T-helper 17 cell (primary cell): Measurements from ENCODE around the gene TSPAN14. TPM values are rescaled to one million over a fixed set of nuclear protein-coding genes. Genes with fewer than 3 reads are reported as not detected.
"Not testable (repeated sequence)": the region's sequence is repeated elsewhere in the genome, so short reads cannot be mapped to it uniquely, and the experiment has no call there.

Experiments
- ATAC-seq: fragments of 150-1000 bp; cut with Tn5 transposase; 2 replicates; pipeline ENCODE4 v1.10.0; 2021; ENCODE audit warnings: mild to moderate bottlenecking, moderate library complexity
- DNase-seq, 3 donors: peaks; one replicate each; pipeline versions ENCODE4 v3.0.0 to v3.0.0-alpha.2; 2020 to 2021
- H3K9me3 ChIP-seq: one replicate; pipeline ENCODE4 v1.7.0; 2013; ENCODE audit warnings: low read length, mild to moderate bottlenecking; ENCODE audit not compliant: control insufficient read depth, poor library complexity, severe bottlenecking
- H3K27ac Mint-ChIP-seq: one replicate; pipeline ENCODE4 v1.8.0; 2022; ENCODE audit warnings: mild to moderate bottlenecking, moderate library complexity, mixed read lengths
- H3K27me3 Mint-ChIP-seq: one replicate; pipeline ENCODE4 v1.8.0; 2022; ENCODE audit warnings: mixed read lengths
- H3K36me3 Mint-ChIP-seq: one replicate; pipeline ENCODE4 v1.8.0; 2022; ENCODE audit warnings: low read depth, mixed read lengths
- H3K4me1 Mint-ChIP-seq: one replicate; pipeline ENCODE4 v1.8.0; 2022; ENCODE audit warnings: mild to moderate bottlenecking, mixed read lengths
- H3K4me3 Mint-ChIP-seq: one replicate; pipeline ENCODE4 v1.8.0; 2022; ENCODE audit warnings: mild to moderate bottlenecking, moderate library complexity, mixed read lengths
- total RNA-seq, 4 donors: library from RNA in 2 of 4; stranded (reverse) in 2 of 4; gene quantifications; one replicate each; pipeline ENCODE4 v1.2.3 and lab custom pipeline; 2022 to 2026

The TSPAN14 gene
- total RNA-seq, 2 donors from 2014 or later: 118 to 139 TPM

DNA sequence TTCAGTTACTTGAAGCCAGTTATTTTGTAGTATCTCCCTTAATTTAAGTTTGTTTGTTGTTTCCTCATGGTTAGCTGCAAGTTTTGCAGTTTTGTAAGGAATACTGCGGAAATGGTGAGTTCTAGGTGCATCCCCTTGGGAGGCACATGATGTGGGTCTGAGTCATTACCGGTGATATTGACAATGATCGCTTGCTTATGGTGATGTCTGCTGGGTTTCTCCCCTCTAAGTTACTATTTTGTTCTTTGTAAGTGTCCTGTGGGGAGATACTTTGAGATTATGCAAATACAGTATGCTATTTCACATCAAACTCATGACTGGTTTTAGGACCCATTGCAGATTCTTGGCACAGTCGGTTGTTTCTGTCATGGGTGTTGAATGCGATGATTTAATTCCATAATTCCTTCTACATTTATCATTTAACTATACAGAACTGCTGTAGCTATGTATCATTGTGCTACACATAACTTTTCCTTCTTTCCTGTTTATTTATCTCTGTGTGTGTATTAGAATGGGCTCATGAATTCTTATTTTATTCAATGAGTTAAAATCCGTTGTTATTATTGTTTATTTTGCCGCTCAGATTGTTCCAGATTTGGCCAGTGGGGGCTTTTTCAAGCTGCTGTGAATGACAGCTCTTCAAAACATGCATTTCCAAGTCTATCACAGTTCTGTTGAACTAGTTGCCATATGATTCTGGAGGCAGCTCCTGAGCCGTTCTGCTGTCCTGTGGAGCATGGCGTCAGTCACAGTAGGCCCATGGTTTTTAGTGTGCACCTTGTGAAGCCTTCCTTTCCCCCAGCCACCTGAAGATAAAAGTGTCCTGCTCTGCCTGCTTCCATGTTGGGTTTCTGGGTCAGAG lies 18.4 kb downstream of the TSPAN14 start:
- H3K4me3 Mint-ChIP-seq: peak overlapping the region; percentile 87
- peaks cover 65% of the 10 kb centered on the region for H3K4me1 Mint-ChIP-seq
- H3K27ac Mint-ChIP-seq: peak overlapping the region; percentile 100
- no peak for DNase-seq
- no peaks in the 10 kb centered on the region for H3K27me3 Mint-ChIP-seq
- H3K36me3 Mint-ChIP-seq: peaks cover 3% of the 10 kb centered on the region
- H3K9me3 ChIP-seq: no peaks in the 10 kb centered on the region
- ATAC-seq: peak; percentile 88

DNA sequence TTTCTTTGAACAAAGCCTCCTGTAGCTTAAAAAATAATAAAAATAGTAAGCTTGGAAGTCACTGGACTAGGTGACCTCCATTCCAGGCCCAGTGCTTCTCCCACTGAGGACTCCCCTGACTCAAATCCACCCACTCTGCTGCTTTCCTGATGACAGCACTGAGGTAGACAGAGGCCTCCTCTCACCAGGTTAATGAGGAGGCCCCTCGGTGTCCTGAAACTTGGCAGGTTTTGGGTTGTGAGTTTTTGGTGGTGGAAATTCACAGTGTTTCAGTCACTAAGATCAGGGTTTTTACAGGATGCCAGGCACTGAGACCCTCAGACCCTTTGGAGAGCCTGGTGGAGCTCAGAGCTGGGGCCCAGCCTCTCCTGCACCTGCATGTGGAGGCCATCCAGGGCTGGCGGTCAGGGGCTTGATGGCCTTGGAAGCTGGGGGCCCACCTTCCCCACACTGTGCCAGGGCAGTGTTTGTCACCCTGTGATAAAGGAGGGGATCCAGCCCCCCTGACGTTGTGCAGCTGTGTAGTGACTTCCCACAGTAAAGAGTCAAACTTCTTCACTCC lies 19.1 kb downstream of the TSPAN14 start:
- DNase-seq (no peak), ATAC-seq (no peak)
- Mint-ChIP-seq H3K27me3 (no peaks in the 10 kb centered on the region), H3K27ac (peak overlapping the region; percentile 100), H3K4me1 (peaks cover 63% of the 10 kb centered on the region), H3K36me3 (peaks cover 7% of the 10 kb centered on the region), H3K4me3 (peak overlapping the region; percentile 66)
- no peaks in the 10 kb centered on the region for H3K9me3 ChIP-seq

GRCh38 chr10:80473692-80474596 lies 19.8 kb downstream of the TSPAN14 start:
- no peaks in the 10 kb centered on the region for H3K9me3 ChIP-seq
- H3K27me3 Mint-ChIP-seq: no peaks in the 10 kb centered on the region
- peaks cover 8% of the 10 kb centered on the region for H3K36me3 Mint-ChIP-seq
- peak overlapping the region; percentile 100 for H3K27ac Mint-ChIP-seq
- H3K4me1 Mint-ChIP-seq: peaks cover 58% of the 10 kb centered on the region
- peak overlapping the region; percentile 71 for H3K4me3 Mint-ChIP-seq
- DNase-seq (no peak), ATAC-seq (no peak)

DNA sequence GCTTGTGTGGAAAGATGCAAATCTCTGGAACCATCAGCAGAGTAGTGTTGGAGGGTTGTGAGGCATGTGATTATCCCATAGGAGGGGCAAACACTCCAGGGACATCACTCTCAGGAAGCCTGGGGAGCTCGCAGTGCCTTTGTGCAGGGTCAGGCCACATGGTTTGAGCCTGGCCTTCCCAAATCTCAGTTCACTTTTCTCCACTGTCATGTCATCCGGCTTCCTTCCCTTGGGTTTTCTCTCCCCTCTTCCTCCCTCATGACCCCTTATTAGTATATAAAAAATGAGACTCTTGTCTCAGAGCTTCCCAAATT lies 20.4 kb downstream of the TSPAN14 start:
- Mint-ChIP-seq H3K4me1 (peaks cover 55% of the 10 kb centered on the region), H3K4me3 (peak overlapping the region; percentile 71), H3K27ac (peak overlapping the region; percentile 100), H3K27me3 (no peaks in the 10 kb centered on the region), H3K36me3 (peaks cover 8% of the 10 kb centered on the region)
- no peak for ATAC-seq
- no peaks in the 10 kb centered on the region for H3K9me3 ChIP-seq
- DNase-seq: no peak

GRCh38 chr10:80474941-80475340 lies 20.8 kb downstream of the TSPAN14 start:
- no peaks in the 10 kb centered on the region for H3K27me3 Mint-ChIP-seq
- no peaks in the 10 kb centered on the region for H3K9me3 ChIP-seq
- no peak for DNase-seq
- H3K4me1 Mint-ChIP-seq: peaks cover 52% of the 10 kb centered on the region
- peak overlapping the region; percentile 100 for H3K27ac Mint-ChIP-seq
- no peak overlapping the region for H3K4me3 Mint-ChIP-seq
- peaks cover 8% of the 10 kb centered on the region for H3K36me3 Mint-ChIP-seq
- no peak for ATAC-seq

GRCh38 chr10:80475641-80476040 lies 21.5 kb downstream of the TSPAN14 start:
- H3K9me3 ChIP-seq, H3K36me3 Mint-ChIP-seq, ATAC-seq, DNase-seq, H3K4me3 Mint-ChIP-seq, H3K27me3 Mint-ChIP-seq: not testable (repeated sequence)
- Mint-ChIP-seq H3K4me1 (peaks cover 53% of the 10 kb centered on the region), H3K27ac (peak overlapping the region; percentile 100)

- H3K9me3 ChIP-seq: no peaks in the 10 kb centered on the region
- Mint-ChIP-seq H3K27ac (peak overlapping the region; percentile 83), H3K4me1 (peaks cover 50% of the 10 kb centered on the region), H3K27me3 (no peaks in the 10 kb centered on the region), H3K4me3 (no peak overlapping the region), H3K36me3 (peaks cover 8% of the 10 kb centered on the region)
- no peak for ATAC-seq
- DNase-seq: no peak
These were observed 22.6 kb downstream of the TSPAN14 start for GRCh38 chr10:80476685-80477084.

DNA sequence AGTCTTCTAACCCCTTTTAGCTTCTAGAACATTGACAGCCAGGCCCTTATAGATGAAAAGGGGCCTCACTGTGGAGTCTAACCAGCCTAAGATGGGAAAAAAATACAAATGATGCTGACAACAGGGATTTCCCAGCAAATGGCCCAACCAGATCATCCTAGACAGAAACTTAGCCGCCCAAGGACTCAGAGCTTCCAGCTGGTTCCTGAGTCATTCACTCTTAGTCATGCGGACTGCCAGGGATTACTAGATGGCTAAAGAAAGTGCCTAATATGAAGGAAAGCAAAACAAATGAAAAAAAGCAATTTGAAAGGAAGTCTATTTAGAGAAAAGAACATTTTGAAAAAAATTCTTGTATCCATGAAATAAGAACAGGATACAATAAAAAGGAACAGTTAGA lies 23.7 kb downstream of the TSPAN14 start:
- DNase-seq: no peak
- Mint-ChIP-seq H3K27me3 (no peaks in the 10 kb centered on the region), H3K27ac (peak overlapping the region; percentile 83), H3K4me1 (peaks cover 45% of the 10 kb centered on the region), H3K4me3 (peak overlapping the region; percentile 8), H3K36me3 (peaks cover 5% of the 10 kb centered on the region)
- ATAC-seq: peak; percentile 61
- no peaks in the 10 kb centered on the region for H3K9me3 ChIP-seq

DNA sequence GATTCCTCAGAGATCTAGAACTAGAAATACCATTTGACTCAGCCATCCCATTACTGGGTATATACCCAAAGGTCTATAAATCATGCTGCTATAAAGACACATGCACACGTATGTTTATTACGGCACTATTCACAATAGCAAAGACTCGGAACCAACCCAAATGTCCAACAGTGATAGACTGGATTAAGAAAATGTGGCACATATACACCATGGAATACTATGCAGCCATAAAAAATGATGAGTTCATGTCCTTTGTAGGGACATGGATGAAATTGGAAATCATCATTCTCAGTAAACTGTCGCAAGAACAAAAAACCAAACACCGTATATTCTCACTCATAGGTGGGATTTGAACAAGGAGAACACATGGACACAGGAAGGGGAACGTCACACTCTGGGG lies 26.3 kb downstream of the TSPAN14 start:
- DNase-seq, H3K9me3 ChIP-seq, H3K36me3 Mint-ChIP-seq, ATAC-seq, H3K4me3 Mint-ChIP-seq, H3K27me3 Mint-ChIP-seq: not testable (repeated sequence)
- Mint-ChIP-seq H3K27ac (peak overlapping the region; percentile 41), H3K4me1 (peaks cover 43% of the 10 kb centered on the region)

GRCh38 chr10:80480852-80481251 lies 26.7 kb downstream of the TSPAN14 start:
- Mint-ChIP-seq H3K4me1 (peaks cover 46% of the 10 kb centered on the region), H3K27me3 (no peaks in the 10 kb centered on the region), H3K4me3 (no peak overlapping the region), H3K27ac (peak overlapping the region; percentile 97), H3K36me3 (peaks cover 5% of the 10 kb centered on the region)
- ATAC-seq (no peak), DNase-seq (no peak)
- no peaks in the 10 kb centered on the region for H3K9me3 ChIP-seq

DNA sequence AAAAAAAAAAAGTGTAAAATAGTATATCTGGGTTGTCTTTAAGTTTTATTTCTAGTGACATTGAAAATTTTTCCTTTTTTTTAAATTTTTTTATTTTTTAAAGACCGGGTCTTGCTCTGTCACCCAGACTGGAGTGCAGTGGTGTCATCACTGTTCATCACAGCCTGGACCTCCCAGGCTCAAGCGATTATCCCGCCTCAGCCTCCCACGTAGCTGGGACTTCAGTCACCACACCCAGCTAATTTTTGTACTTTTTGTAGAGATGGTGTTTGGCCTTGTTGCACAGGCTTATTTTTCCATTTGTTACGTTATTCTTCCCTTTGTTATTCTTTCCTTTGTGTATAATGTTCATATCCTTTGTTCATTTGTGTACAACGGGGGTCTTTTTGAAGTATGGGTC lies 30.1 kb downstream of the TSPAN14 start:
- ATAC-seq: no peak
- H3K4me1 Mint-ChIP-seq: peaks cover 63% of the 10 kb centered on the region
- H3K27me3 Mint-ChIP-seq: no peaks in the 10 kb centered on the region
- DNase-seq: no peak
- peak overlapping the region; percentile 97 for H3K27ac Mint-ChIP-seq
- H3K4me3 Mint-ChIP-seq: peak overlapping the region; percentile 81
- no peaks in the 10 kb centered on the region for H3K9me3 ChIP-seq
- no peaks in the 10 kb centered on the region for H3K36me3 Mint-ChIP-seq

GRCh38 chr10:80484676-80485075 lies 30.6 kb downstream of the TSPAN14 start:
- H3K4me3 Mint-ChIP-seq: peak overlapping the region; percentile 81
- H3K9me3 ChIP-seq: no peaks in the 10 kb centered on the region
- no peaks in the 10 kb centered on the region for H3K27me3 Mint-ChIP-seq
- ATAC-seq (peak; percentile 48), DNase-seq (no peak)
- H3K27ac Mint-ChIP-seq: peak overlapping the region; percentile 97
- H3K4me1 Mint-ChIP-seq: peaks cover 65% of the 10 kb centered on the region
- peaks cover 2% of the 10 kb centered on the region for H3K36me3 Mint-ChIP-seq
